HG03135 (cell line): ENCODE results near the gene LYZL4.

Experiments
- ATAC-seq: cut with Tn5 transposase; IDR thresholded peaks from one replicate; pipeline ENCODE4 v1.9.1; 2021; ENCODE audit warnings: mild to moderate bottlenecking, moderate library complexity; ENCODE audit not compliant: unreplicated experiment

LYZL4 gene

GRCh38 chr3:42410370-42411131, at the start of gene LYZL4:
LYZL4 (minus strand) TSS chr3:42410610; CDS start chr3:42407251, 3,359 bp downstream.
- ATAC-seq, result no peak

- no peak for ATAC-seq
Observed at GRCh38 chr3:42459151-42459550, 48.7 kb upstream of the LYZL4 start.

GRCh38 chr3:42456211-42456610, 45.8 kb upstream of the LYZL4 start:
- no peak for ATAC-seq

- no peak for ATAC-seq
Observed at GRCh38 chr3:42451546-42452230, 41.3 kb upstream of the LYZL4 start.

GRCh38 chr3:42451116-42451515, 40.7 kb upstream of the LYZL4 start:
- no peak for ATAC-seq

GRCh38 chr3:42450567-42450966, 40.2 kb upstream of the LYZL4 start:
- ATAC-seq, result no peak

GRCh38 chr3:42447481-42447880, 37.1 kb upstream of the LYZL4 start:
- ATAC-seq, result no peak

- no peak for ATAC-seq
Observed at GRCh38 chr3:42446111-42447050, 36.0 kb upstream of the LYZL4 start.

- no peak for ATAC-seq
Observed at GRCh38 chr3:42443819-42444436, 33.5 kb upstream of the LYZL4 start.

GRCh38 chr3:42443292-42443691, 32.9 kb upstream of the LYZL4 start:
- no peak for ATAC-seq

- ATAC-seq, result no peak
Observed at GRCh38 chr3:42442640-42443039, 32.2 kb upstream of the LYZL4 start.

- no peak for ATAC-seq
Observed at GRCh38 chr3:42441791-42442190, 31.4 kb upstream of the LYZL4 start.

- ATAC-seq, result no peak
Observed at GRCh38 chr3:42440924-42441323, 30.5 kb upstream of the LYZL4 start.

- ATAC-seq, result no peak
Observed at GRCh38 chr3:42439261-42440115, 29.1 kb upstream of the LYZL4 start.

- ATAC-seq, result no peak
Observed at GRCh38 chr3:42438758-42439157, 28.3 kb upstream of the LYZL4 start.

GRCh38 chr3:42438193-42438592, 27.8 kb upstream of the LYZL4 start:
- ATAC-seq, result no peak

GRCh38 chr3:42434777-42435380, 24.5 kb upstream of the LYZL4 start:
- no peak for ATAC-seq

- no peak for ATAC-seq
Observed at GRCh38 chr3:42432485-42432884, 22.1 kb upstream of the LYZL4 start.

- ATAC-seq, result no peak
Observed at GRCh38 chr3:42430781-42431532, 20.5 kb upstream of the LYZL4 start.
